G401.6 (cell line): Measurements from ENCODE around the gene SLC5A10.

ENCODE experiments used
- FAIRE-seq: peaks from 2 replicates; lab custom pipeline; 2012; peaks lifted over from hg19 to GRCh38; lab: Jason Lieb, UNC

The SLC5A10 gene

GRCh38 chr17:18964550-18964949 lies 12.6 kb downstream of the SLC5A10 start:
- FAIRE-seq: no peak

- no peak for FAIRE-seq
Observed at GRCh38 chr17:18965530-18966236, 13.7 kb downstream of the SLC5A10 start.

GRCh38 chr17:18966831-18967624 lies 15.1 kb downstream of the SLC5A10 start:
- no peak for FAIRE-seq

- no peak for FAIRE-seq
Observed at GRCh38 chr17:18967916-18968315, 16.0 kb downstream of the SLC5A10 start.

- FAIRE-seq: no peak
Observed at GRCh38 chr17:18968345-18968744, 16.4 kb downstream of the SLC5A10 start.

- FAIRE-seq: no peak
Observed at GRCh38 chr17:18968945-18969887, 17.3 kb downstream of the SLC5A10 start.

GRCh38 chr17:18970582-18971480 lies 18.9 kb downstream of the SLC5A10 start:
- FAIRE-seq: no peak

GRCh38 chr17:18971801-18972200 lies 19.8 kb downstream of the SLC5A10 start:
- no peak for FAIRE-seq

- no peak for FAIRE-seq
Observed at GRCh38 chr17:18974407-18975149, 22.6 kb downstream of the SLC5A10 start.

GRCh38 chr17:18975597-18975996 lies 23.6 kb downstream of the SLC5A10 start:
- FAIRE-seq: no peak

GRCh38 chr17:18976201-18976600 lies 24.2 kb downstream of the SLC5A10 start:
- no peak for FAIRE-seq

GRCh38 chr17:18977021-18977420 lies 25.1 kb downstream of the SLC5A10 start:
- FAIRE-seq: no peak

GRCh38 chr17:18977646-18978045 lies 25.7 kb downstream of the SLC5A10 start:
- no peak for FAIRE-seq

GRCh38 chr17:18978050-18978449 lies 26.1 kb downstream of the SLC5A10 start:
- no peak for FAIRE-seq

GRCh38 chr17:18978655-18979054 lies 26.7 kb downstream of the SLC5A10 start:
- FAIRE-seq: no peak

GRCh38 chr17:18980682-18981334 lies 28.8 kb downstream of the SLC5A10 start:
- no peak for FAIRE-seq

GRCh38 chr17:18981335-18981641 lies 29.3 kb downstream of the SLC5A10 start:
- no peak for FAIRE-seq

GRCh38 chr17:18981642-18982424 lies 29.9 kb downstream of the SLC5A10 start:
- FAIRE-seq: no peak

GRCh38 chr17:18984273-18985114 lies 32.5 kb downstream of the SLC5A10 start:
- no peak for FAIRE-seq
